Fibroblast of lung (primary cell): ENCODE measurements around the gene YBX1. TPM values are rescaled to one million over a fixed set of nuclear protein-coding genes. Genes with fewer than 3 reads are reported as not detected.

ENCODE experiments used
- DNase-seq, 2 donors: peaks; one replicate each; pipeline versions ENCODE4 v3.0.0 to v3.0.0-alpha.2; 2010; ENCODE audit warnings: low read depth in 2 of 2
- H2AFZ ChIP-seq: 2 replicates; pipeline ENCODE4 v1.5.1; 2012; ENCODE audit warnings: low read length, control low read depth, inconsistent platforms
- H3K27ac ChIP-seq: 2 replicates; pipeline ENCODE4 v1.5.1; 2011; ENCODE audit warnings: low read length, control low read depth; ENCODE audit not compliant: insufficient read depth
- H3K27me3 ChIP-seq: 2 replicates; pipeline ENCODE4 v1.5.1; 2011; ENCODE audit warnings: mild to moderate bottlenecking, low read length; ENCODE audit not compliant: control insufficient read depth, insufficient read depth
- H3K36me3 ChIP-seq: 2 replicates; pipeline ENCODE4 v1.5.1; 2011; ENCODE audit warnings: low read length; ENCODE audit not compliant: control insufficient read depth, insufficient read depth
- H3K4me1 ChIP-seq: 2 replicates; pipeline ENCODE4 v1.5.1; 2011; ENCODE audit warnings: low read length; ENCODE audit not compliant: control insufficient read depth, insufficient read depth; ENCODE audit errors: extremely low read depth
- H3K4me2 ChIP-seq: 2 replicates; pipeline ENCODE4 v1.5.1; 2011; ENCODE audit warnings: low read length, control low read depth; ENCODE audit not compliant: insufficient read depth; ENCODE audit errors: extremely low read depth
- H3K4me3 ChIP-seq, 4 experiments: fragments of 200-600 bp in 1 of 4; sonication (generic) in 1 of 4; replicated peaks in 1 of 4; 2 replicates each; pipeline ENCODE4 v1.5.1; 2011 to 2016; ENCODE audit warnings: low read length in 4 of 4, low read depth in 3 of 4, mild to moderate bottlenecking in 3 of 4, control low read depth in 2 of 4, inconsistent platforms in 1 of 4, mixed read lengths in 1 of 4; ENCODE audit not compliant: insufficient read depth in 1 of 4; ENCODE audit errors: control extremely low read depth in 1 of 4
- H3K79me2 ChIP-seq: 2 replicates; pipeline ENCODE4 v1.5.1; 2012; ENCODE audit warnings: mild to moderate bottlenecking, low read length, inconsistent platforms; ENCODE audit not compliant: control insufficient read depth, insufficient read depth
- H3K9ac ChIP-seq: 2 replicates; pipeline ENCODE4 v1.5.1; 2011; ENCODE audit warnings: mild to moderate bottlenecking, low read length, control low read depth; ENCODE audit not compliant: insufficient read depth
- H3K9me3 ChIP-seq: 2 replicates; pipeline ENCODE4 v1.5.1; 2012; ENCODE audit warnings: low read depth, low read length; ENCODE audit not compliant: control insufficient read depth, insufficient read depth
- H4K20me1 ChIP-seq: 2 replicates; pipeline ENCODE4 v1.5.1; 2011; ENCODE audit warnings: low read length; ENCODE audit not compliant: control insufficient read depth, insufficient read depth; ENCODE audit errors: extremely low read depth
- EZH2 ChIP-seq: IDR thresholded peaks from 2 replicates; pipeline ENCODE4 v1.5.1; 2012; ENCODE audit warnings: low read length, control low read depth, mild to moderate bottlenecking; ENCODE audit errors: missing control alignments
- polyA plus RNA-seq, 2 donors: library from polyadenylated mRNA; depleted of rRNA in 1 of 2; stranded (reverse) in 1 of 2; unstranded in 1 of 2; fragments of >200 nt; gene quantifications; 2 replicates each; pipeline ENCODE4 v1.2.1, GENCODE V29; 2011 to 2012; ENCODE audit warnings: missing spikeins in 1 of 2
- total RNA-seq: library from RNA; depleted of rRNA; stranded (reverse); fragments of >200 nt; gene quantifications from 2 replicates; pipeline ENCODE4 v1.2.1, GENCODE V29; 2014
- TF ChIP-seq, protein P1 (sequence below), 2 donors: IDR thresholded peaks in 1 of 2; conservative IDR thresholded peaks in 1 of 2; 1 replicate in 1 of 2; 2 replicates in 1 of 2; pipeline ENCODE4 v1.5.1; 2011 to 2012; ENCODE audit warnings: low read length in 2 of 2, control low read depth in 1 of 2, inconsistent platforms in 1 of 2, low read depth in 1 of 2, mild to moderate bottlenecking in 1 of 2

Gene YBX1
- total and polyA plus RNA-seq, 2 donors (not counting 1 experiment from before 2014, with no cell fraction given), result 795 to 799 TPM

DNA sequence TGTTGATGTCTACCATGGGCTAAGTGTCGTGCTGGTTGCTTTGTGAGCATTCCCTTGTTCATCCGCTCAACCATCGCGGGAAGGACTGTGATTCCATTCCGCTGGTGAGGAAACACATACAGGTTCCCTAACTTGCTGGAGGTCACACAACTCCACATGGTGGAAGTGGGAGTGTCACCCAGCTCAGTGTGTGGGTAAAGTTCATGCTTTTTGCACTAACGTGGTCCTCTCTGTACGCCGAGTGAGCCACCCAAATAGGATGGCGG is 61.9 kb downstream of the YBX1 start:
- DNase-seq, result no peak
- Histone ChIP-seq H3K4me3 (no peak overlapping the region), H3K9me3 (no peaks in the 10 kb centered on the region), H3K4me1 (no peaks in the 10 kb centered on the region), H3K36me3 (peaks cover 22% of the 10 kb centered on the region), H3K27me3 (no peaks in the 10 kb centered on the region), H2AFZ (no peak overlapping the region), H3K79me2 (no peaks in the 10 kb centered on the region), H3K4me2 (no peak overlapping the region), H4K20me1 (peaks cover 2% of the 10 kb centered on the region), H3K9ac (no peak overlapping the region), H3K27ac (no peak overlapping the region)
- TF ChIP-seq, protein P1, sequence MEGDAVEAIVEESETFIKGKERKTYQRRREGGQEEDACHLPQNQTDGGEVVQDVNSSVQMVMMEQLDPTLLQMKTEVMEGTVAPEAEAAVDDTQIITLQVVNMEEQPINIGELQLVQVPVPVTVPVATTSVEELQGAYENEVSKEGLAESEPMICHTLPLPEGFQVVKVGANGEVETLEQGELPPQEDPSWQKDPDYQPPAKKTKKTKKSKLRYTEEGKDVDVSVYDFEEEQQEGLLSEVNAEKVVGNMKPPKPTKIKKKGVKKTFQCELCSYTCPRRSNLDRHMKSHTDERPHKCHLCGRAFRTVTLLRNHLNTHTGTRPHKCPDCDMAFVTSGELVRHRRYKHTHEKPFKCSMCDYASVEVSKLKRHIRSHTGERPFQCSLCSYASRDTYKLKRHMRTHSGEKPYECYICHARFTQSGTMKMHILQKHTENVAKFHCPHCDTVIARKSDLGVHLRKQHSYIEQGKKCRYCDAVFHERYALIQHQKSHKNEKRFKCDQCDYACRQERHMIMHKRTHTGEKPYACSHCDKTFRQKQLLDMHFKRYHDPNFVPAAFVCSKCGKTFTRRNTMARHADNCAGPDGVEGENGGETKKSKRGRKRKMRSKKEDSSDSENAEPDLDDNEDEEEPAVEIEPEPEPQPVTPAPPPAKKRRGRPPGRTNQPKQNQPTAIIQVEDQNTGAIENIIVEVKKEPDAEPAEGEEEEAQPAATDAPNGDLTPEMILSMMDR (conservative IDR thresholded peaks at IDR 0.05 in 1 of 2, IDR thresholded peaks at IDR 0.05 in 1 of 2; ENCODE audit: low read depth in 1 of 2, low read length in 2 of 2), result no peak
- TF ChIP-seq EZH2, result no peak

- DNase-seq, result no peak
- H3K27me3 ChIP-seq, result no peaks in the 10 kb centered on the region
- no peak overlapping the region for H3K9ac ChIP-seq
- H3K79me2 ChIP-seq, result no peaks in the 10 kb centered on the region
- H3K4me1 ChIP-seq, result no peaks in the 10 kb centered on the region
- H3K27ac ChIP-seq, result no peak overlapping the region
- H3K4me3 ChIP-seq, result no peak overlapping the region
- H3K36me3 ChIP-seq, result peaks cover 31% of the 10 kb centered on the region
- H4K20me1 ChIP-seq, result peaks cover 2% of the 10 kb centered on the region
- no peak overlapping the region for H2AFZ ChIP-seq
- no peak overlapping the region for H3K4me2 ChIP-seq
- TF ChIP-seq, protein P1 (conservative IDR thresholded peaks at IDR 0.05 in 1 of 2, IDR thresholded peaks at IDR 0.05 in 1 of 2; ENCODE audit: low read depth in 1 of 2, low read length in 2 of 2), result no peak
- TF ChIP-seq EZH2, result no peak
- H3K9me3 ChIP-seq, result no peaks in the 10 kb centered on the region
These were observed 63.6 kb downstream of the YBX1 start for GRCh38 chr1:42745851-42746250.

GRCh38 chr1:42746436-42747105 is 64.4 kb downstream of the YBX1 start:
- H3K27ac ChIP-seq, result no peak overlapping the region
- no peak overlapping the region for H3K4me2 ChIP-seq
- no peak overlapping the region for H3K9ac ChIP-seq
- H3K9me3 ChIP-seq, result no peaks in the 10 kb centered on the region
- DNase-seq, result no peak
- TF ChIP-seq EZH2, result no peak
- TF ChIP-seq, protein P1 (conservative IDR thresholded peaks at IDR 0.05 in 1 of 2, IDR thresholded peaks at IDR 0.05 in 1 of 2; ENCODE audit: low read depth in 1 of 2, low read length in 2 of 2), result no peak
- H3K27me3 ChIP-seq, result no peaks in the 10 kb centered on the region
- H2AFZ ChIP-seq, result no peak overlapping the region
- H3K4me1 ChIP-seq, result no peaks in the 10 kb centered on the region
- no peak overlapping the region for H3K4me3 ChIP-seq
- peaks cover 31% of the 10 kb centered on the region for H3K36me3 ChIP-seq
- peaks cover 2% of the 10 kb centered on the region for H4K20me1 ChIP-seq
- no peaks in the 10 kb centered on the region for H3K79me2 ChIP-seq
